GM23338 (cell line): Measurements from ENCODE around the gene KRTAP16-1. TPM values are rescaled to one million over a fixed set of nuclear protein-coding genes. Genes with fewer than 3 reads are reported as not detected.

Experiments
- ATAC-seq: fragments of 200-7000 bp; cut with Tn5 transposase; 3 replicates; pipeline ENCODE4 v1.9.1; 2020
- DNase-seq: peaks from one replicate; pipeline ENCODE4 v3.0.0-alpha.2; 2015; ENCODE audit warnings: low spot score
- H2AFZ ChIP-seq: fragments of 200-600 bp; sonication (generic); 2 replicates; pipeline ENCODE4 v1.8.0; 2016; ENCODE audit warnings: antibody characterized with exemption, mild to moderate bottlenecking, moderate library complexity
- H3F3A ChIP-seq: fragments of 200-600 bp; sonication (generic); replicated peaks from 2 replicates; pipeline ENCODE4 v1.8.0; 2017; ENCODE audit warnings: antibody characterized with exemption, mixed run types, low read depth
- H3K27ac ChIP-seq: fragments of 200-600 bp; sonication (generic); 2 replicates; pipeline ENCODE4 v1.6.1; 2016; ENCODE audit warnings: low read depth
- H3K27me3 ChIP-seq: fragments of 200-600 bp; sonication (generic); 2 replicates; pipeline ENCODE4 v1.8.0; 2016; ENCODE audit warnings: mild to moderate bottlenecking, mixed run types, moderate library complexity; ENCODE audit not compliant: insufficient read depth
- H3K36me3 ChIP-seq: fragments of 200-600 bp; sonication (generic); 2 replicates; pipeline ENCODE4 v1.8.0; 2016; ENCODE audit warnings: mild to moderate bottlenecking; ENCODE audit not compliant: insufficient read depth
- H3K4me1 ChIP-seq: fragments of 200-600 bp; sonication (generic); 2 replicates; pipeline ENCODE4 v1.8.0; 2016; ENCODE audit warnings: mild to moderate bottlenecking, moderate library complexity; ENCODE audit not compliant: insufficient read depth
- H3K4me2 ChIP-seq: fragments of 200-600 bp; sonication (generic); 2 replicates; pipeline ENCODE4 v1.7.1; 2017; ENCODE audit warnings: mixed run types
- H3K4me3 ChIP-seq: fragments of 200-600 bp; sonication (generic); 2 replicates; pipeline ENCODE4 v1.6.1; 2016; ENCODE audit warnings: mixed run types
- H3K79me2 ChIP-seq: fragments of 200-600 bp; sonication (generic); replicated peaks from 2 replicates; pipeline ENCODE4 v1.8.0; 2017; ENCODE audit warnings: mild to moderate bottlenecking; ENCODE audit not compliant: insufficient read depth
- H3K9me2 ChIP-seq: fragments of 200-600 bp; sonication (generic); 2 replicates; pipeline ENCODE4 v1.8.0; 2017; ENCODE audit not compliant: insufficient read depth
- H4K20me1 ChIP-seq: fragments of 200-600 bp; sonication (generic); replicated peaks from 2 replicates; pipeline ENCODE4 v1.8.0; 2017; ENCODE audit warnings: mild to moderate bottlenecking; ENCODE audit not compliant: insufficient read depth
- H3K27ac Mint-ChIP-seq: 2 replicates; pipeline ENCODE4 v1.8.0; 2020; ENCODE audit warnings: inconsistent platforms, mild to moderate bottlenecking, moderate library complexity, mixed read lengths
- H3K27me3 Mint-ChIP-seq: 3 replicates; pipeline ENCODE4 v1.8.0; 2022; ENCODE audit warnings: low read depth, mild to moderate bottlenecking, moderate library complexity, mixed read lengths, inconsistent platforms; ENCODE audit not compliant: insufficient read depth, poor library complexity
- H3K36me3 Mint-ChIP-seq: 3 replicates; pipeline ENCODE4 v1.8.0; 2021; ENCODE audit warnings: low read depth, mild to moderate bottlenecking, inconsistent platforms, moderate library complexity, mixed read lengths
- H3K4me1 Mint-ChIP-seq: 3 replicates; pipeline ENCODE4 v1.8.0; 2020; ENCODE audit warnings: mild to moderate bottlenecking, inconsistent platforms, mixed read lengths
- H3K4me3 Mint-ChIP-seq: 3 replicates; pipeline ENCODE4 v1.8.0; 2021; ENCODE audit warnings: moderate library complexity, mild to moderate bottlenecking, inconsistent platforms, mixed read lengths
- H3K9me3 Mint-ChIP-seq: 3 replicates; pipeline ENCODE4 v1.8.0; 2020; ENCODE audit warnings: moderate library complexity, mild to moderate bottlenecking, inconsistent platforms, mixed read lengths
- CREB1 ChIP-seq: fragments of 250-450 bp; sonication (Bioruptor Pico); IDR thresholded peaks from 2 replicates; pipeline ENCODE4 v1.5.0; 2020; ENCODE audit warnings: low read depth, mild to moderate bottlenecking, moderate library complexity
- EZH2phosphoT487 ChIP-seq: fragments of 200-600 bp; sonication (generic); IDR thresholded peaks from one replicate; pipeline ENCODE4 v1.8.1; 2018; ENCODE audit warnings: antibody characterized with exemption; ENCODE audit not compliant: unreplicated experiment
- JUNB ChIP-seq: IDR thresholded peaks from one replicate; pipeline ENCODE4 v1.6.1; 2016; ENCODE audit warnings: antibody characterized with exemption; ENCODE audit not compliant: unreplicated experiment
- NANOG ChIP-seq: IDR thresholded peaks from 2 replicates; pipeline ENCODE4 v1.6.1; 2016; ENCODE audit warnings: antibody characterized with exemption, borderline replicate concordance
- REST ChIP-seq: IDR thresholded peaks from one replicate; pipeline ENCODE4 v1.6.1; 2018; ENCODE audit warnings: antibody characterized with exemption; ENCODE audit not compliant: unreplicated experiment
- STAT1 ChIP-seq: IDR thresholded peaks from one replicate; pipeline ENCODE4 v1.6.1; 2016; ENCODE audit warnings: antibody characterized with exemption; ENCODE audit not compliant: unreplicated experiment
- ZNF331 ChIP-seq: fragments of 250-450 bp; sonication (Bioruptor Pico); IDR thresholded peaks from 2 replicates; pipeline ENCODE4 v1.5.0; 2020; ENCODE audit warnings: low read depth, mild to moderate bottlenecking, moderate library complexity
- polyA plus RNA-seq: library from polyadenylated mRNA; unstranded; fragments of >200 nt; fragmentation: Nextera tagmentation; extraction: Ambion mirVana; gene quantifications from 2 replicates; pipeline ENCODE4 v1.2.1, GENCODE V29; 2016
- total RNA-seq: library from RNA; depleted of rRNA; stranded (reverse); fragments of >200 nt; shearing (Covaris generic); gene quantifications from 2 replicates; pipeline ENCODE4 v1.2.3, GENCODE V29; 2014
- TF ChIP-seq, protein P1 (sequence below), 2 experiments: fragments of 200-600 bp in 1 of 2; sonication (generic) in 1 of 2; conservative IDR thresholded peaks; 2 replicates each; pipeline versions ENCODE4 v1.5.1 to v1.6.1; 2016 to 2017; ENCODE audit warnings: antibody characterized with exemption in 2 of 2, low read depth in 2 of 2, mild to moderate bottlenecking in 2 of 2, moderate library complexity in 1 of 2
- TF ChIP-seq, protein P2 (sequence below): IDR thresholded peaks from 2 replicates; pipeline ENCODE4 v1.6.1; 2016; ENCODE audit warnings: antibody characterized with exemption
- TF ChIP-seq, protein P3 (sequence below): fragments of 250-450 bp; sonication (Bioruptor Pico); IDR thresholded peaks from 2 replicates; pipeline ENCODE4 v1.5.0; 2020; ENCODE audit warnings: mild to moderate bottlenecking, moderate library complexity

Gene KRTAP16-1
- total and polyA plus RNA-seq, 2 experiments from 2014 or later, result not detected

- TF ChIP-seq, protein P1, sequence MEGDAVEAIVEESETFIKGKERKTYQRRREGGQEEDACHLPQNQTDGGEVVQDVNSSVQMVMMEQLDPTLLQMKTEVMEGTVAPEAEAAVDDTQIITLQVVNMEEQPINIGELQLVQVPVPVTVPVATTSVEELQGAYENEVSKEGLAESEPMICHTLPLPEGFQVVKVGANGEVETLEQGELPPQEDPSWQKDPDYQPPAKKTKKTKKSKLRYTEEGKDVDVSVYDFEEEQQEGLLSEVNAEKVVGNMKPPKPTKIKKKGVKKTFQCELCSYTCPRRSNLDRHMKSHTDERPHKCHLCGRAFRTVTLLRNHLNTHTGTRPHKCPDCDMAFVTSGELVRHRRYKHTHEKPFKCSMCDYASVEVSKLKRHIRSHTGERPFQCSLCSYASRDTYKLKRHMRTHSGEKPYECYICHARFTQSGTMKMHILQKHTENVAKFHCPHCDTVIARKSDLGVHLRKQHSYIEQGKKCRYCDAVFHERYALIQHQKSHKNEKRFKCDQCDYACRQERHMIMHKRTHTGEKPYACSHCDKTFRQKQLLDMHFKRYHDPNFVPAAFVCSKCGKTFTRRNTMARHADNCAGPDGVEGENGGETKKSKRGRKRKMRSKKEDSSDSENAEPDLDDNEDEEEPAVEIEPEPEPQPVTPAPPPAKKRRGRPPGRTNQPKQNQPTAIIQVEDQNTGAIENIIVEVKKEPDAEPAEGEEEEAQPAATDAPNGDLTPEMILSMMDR (conservative IDR thresholded peaks at IDR 0.05; ENCODE audit: low read depth in 2 of 2), result no peak
Measured at GRCh38 chr17:41263212-41263611, 45.9 kb downstream of the KRTAP16-1 start (continued).

DNA sequence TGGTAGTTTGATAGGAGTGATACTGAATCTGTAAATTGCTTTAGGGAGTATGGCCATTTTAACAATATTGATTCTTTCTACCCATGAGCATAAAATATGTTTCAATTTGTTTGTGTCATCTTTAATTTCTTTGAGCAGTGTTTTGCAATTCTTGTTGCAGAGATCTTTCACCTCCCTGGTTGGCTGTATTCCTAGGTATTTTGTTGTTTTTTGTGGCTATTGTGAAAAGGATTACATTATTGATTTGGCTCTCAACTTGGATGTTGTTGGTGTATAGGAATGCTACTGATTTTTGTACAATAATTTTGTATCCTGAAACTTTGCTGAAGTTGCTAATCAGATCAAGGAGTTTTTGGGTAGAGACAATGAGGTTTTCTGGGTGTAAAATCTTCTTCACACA is 50.7 kb downstream of the KRTAP16-1 start:
- Mint-ChIP-seq H3K4me3 (no peak overlapping the region), H3K27ac (no peak overlapping the region), H3K36me3 (no peaks in the 10 kb centered on the region), H3K9me3 (no peaks in the 10 kb centered on the region; the same call in 2 of the 3 replicates), H3K4me1 (peaks cover 4% of the 10 kb centered on the region; the same call in 2 of the 3 replicates), H3K27me3 (peaks cover 6% of the 10 kb centered on the region)
- H3K36me3 ChIP-seq, result no peaks in the 10 kb centered on the region
- peaks cover 3% of the 10 kb centered on the region for H3K9me2 ChIP-seq
- H3K27me3 ChIP-seq, result no peaks in the 10 kb centered on the region
- ATAC-seq (no peak), DNase-seq (no peak)
- no peak overlapping the region for H3K27ac ChIP-seq
- H4K20me1 ChIP-seq, result no peaks in the 10 kb centered on the region
- no peaks in the 10 kb centered on the region for H3F3A ChIP-seq
- H3K79me2 ChIP-seq, result no peaks in the 10 kb centered on the region
- H2AFZ ChIP-seq, result no peak overlapping the region
- H3K4me3 ChIP-seq, result no peak overlapping the region
- H3K4me1 ChIP-seq, result no peaks in the 10 kb centered on the region
- no peak overlapping the region for H3K4me2 ChIP-seq
- TF ChIP-seq, protein P1 (conservative IDR thresholded peaks at IDR 0.05; ENCODE audit: low read depth in 2 of 2), result no peak
- TF ChIP-seq REST (no peak), NANOG (no peak), JUNB (no peak), STAT1 (no peak), EZH2phosphoT487 (no peak), ZNF331 (CRISPR knock-in tag) (no peak), CREB1 (CRISPR knock-in tag) (no peak)
- TF ChIP-seq, protein P2, sequence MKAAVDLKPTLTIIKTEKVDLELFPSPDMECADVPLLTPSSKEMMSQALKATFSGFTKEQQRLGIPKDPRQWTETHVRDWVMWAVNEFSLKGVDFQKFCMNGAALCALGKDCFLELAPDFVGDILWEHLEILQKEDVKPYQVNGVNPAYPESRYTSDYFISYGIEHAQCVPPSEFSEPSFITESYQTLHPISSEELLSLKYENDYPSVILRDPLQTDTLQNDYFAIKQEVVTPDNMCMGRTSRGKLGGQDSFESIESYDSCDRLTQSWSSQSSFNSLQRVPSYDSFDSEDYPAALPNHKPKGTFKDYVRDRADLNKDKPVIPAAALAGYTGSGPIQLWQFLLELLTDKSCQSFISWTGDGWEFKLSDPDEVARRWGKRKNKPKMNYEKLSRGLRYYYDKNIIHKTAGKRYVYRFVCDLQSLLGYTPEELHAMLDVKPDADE, result no peak
- TF ChIP-seq, protein P3, sequence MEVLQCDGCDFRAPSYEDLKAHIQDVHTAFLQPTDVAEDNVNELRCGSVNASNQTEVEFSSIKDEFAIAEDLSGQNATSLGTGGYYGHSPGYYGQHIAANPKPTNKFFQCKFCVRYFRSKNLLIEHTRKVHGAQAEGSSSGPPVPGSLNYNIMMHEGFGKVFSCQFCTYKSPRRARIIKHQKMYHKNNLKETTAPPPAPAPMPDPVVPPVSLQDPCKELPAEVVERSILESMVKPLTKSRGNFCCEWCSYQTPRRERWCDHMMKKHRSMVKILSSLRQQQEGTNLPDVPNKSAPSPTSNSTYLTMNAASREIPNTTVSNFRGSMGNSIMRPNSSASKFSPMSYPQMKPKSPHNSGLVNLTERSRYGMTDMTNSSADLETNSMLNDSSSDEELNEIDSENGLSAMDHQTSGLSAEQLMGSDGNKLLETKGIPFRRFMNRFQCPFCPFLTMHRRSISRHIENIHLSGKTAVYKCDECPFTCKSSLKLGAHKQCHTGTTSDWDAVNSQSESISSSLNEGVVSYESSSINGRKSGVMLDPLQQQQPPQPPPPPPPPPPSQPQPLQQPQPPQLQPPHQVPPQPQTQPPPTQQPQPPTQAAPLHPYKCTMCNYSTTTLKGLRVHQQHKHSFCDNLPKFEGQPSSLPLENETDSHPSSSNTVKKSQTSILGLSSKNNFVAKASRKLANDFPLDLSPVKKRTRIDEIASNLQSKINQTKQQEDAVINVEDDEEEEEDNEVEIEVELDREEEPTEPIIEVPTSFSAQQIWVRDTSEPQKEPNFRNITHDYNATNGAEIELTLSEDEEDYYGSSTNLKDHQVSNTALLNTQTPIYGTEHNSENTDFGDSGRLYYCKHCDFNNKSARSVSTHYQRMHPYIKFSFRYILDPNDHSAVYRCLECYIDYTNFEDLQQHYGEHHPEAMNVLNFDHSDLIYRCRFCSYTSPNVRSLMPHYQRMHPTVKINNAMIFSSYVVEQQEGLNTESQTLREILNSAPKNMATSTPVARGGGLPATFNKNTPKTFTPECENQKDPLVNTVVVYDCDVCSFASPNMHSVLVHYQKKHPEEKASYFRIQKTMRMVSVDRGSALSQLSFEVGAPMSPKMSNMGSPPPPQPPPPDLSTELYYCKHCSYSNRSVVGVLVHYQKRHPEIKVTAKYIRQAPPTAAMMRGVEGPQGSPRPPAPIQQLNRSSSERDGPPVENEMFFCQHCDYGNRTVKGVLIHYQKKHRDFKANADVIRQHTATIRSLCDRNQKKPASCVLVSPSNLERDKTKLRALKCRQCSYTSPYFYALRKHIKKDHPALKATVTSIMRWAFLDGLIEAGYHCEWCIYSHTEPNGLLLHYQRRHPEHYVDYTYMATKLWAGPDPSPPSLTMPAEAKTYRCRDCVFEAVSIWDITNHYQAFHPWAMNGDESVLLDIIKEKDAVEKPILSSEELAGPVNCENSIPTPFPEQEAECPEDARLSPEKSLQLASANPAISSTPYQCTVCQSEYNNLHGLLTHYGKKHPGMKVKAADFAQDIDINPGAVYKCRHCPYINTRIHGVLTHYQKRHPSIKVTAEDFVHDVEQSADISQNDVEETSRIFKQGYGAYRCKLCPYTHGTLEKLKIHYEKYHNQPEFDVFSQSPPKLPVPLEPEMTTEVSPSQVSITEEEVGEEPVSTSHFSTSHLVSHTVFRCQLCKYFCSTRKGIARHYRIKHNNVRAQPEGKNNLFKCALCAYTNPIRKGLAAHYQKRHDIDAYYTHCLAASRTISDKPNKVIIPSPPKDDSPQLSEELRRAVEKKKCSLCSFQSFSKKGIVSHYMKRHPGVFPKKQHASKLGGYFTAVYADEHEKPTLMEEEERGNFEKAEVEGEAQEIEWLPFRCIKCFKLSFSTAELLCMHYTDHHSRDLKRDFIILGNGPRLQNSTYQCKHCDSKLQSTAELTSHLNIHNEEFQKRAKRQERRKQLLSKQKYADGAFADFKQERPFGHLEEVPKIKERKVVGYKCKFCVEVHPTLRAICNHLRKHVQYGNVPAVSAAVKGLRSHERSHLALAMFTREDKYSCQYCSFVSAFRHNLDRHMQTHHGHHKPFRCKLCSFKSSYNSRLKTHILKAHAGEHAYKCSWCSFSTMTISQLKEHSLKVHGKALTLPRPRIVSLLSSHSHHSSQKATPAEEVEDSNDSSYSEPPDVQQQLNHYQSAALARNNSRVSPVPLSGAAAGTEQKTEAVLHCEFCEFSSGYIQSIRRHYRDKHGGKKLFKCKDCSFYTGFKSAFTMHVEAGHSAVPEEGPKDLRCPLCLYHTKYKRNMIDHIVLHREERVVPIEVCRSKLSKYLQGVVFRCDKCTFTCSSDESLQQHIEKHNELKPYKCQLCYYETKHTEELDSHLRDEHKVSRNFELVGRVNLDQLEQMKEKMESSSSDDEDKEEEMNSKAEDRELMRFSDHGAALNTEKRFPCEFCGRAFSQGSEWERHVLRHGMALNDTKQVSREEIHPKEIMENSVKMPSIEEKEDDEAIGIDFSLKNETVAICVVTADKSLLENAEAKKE, result no peak
